ENCODE results near the gene TTC36. TPM values are rescaled to one million over a fixed set of nuclear protein-coding genes. Genes with fewer than 3 reads are reported as not detected.

The TTC36 gene
- total and polyA plus RNA-seq, 2 of the 13 experiments (the other 11 are each of a cell fraction or from before 2014, with no cell fraction given) = 0.13 to 0.40 TPM

DNA sequence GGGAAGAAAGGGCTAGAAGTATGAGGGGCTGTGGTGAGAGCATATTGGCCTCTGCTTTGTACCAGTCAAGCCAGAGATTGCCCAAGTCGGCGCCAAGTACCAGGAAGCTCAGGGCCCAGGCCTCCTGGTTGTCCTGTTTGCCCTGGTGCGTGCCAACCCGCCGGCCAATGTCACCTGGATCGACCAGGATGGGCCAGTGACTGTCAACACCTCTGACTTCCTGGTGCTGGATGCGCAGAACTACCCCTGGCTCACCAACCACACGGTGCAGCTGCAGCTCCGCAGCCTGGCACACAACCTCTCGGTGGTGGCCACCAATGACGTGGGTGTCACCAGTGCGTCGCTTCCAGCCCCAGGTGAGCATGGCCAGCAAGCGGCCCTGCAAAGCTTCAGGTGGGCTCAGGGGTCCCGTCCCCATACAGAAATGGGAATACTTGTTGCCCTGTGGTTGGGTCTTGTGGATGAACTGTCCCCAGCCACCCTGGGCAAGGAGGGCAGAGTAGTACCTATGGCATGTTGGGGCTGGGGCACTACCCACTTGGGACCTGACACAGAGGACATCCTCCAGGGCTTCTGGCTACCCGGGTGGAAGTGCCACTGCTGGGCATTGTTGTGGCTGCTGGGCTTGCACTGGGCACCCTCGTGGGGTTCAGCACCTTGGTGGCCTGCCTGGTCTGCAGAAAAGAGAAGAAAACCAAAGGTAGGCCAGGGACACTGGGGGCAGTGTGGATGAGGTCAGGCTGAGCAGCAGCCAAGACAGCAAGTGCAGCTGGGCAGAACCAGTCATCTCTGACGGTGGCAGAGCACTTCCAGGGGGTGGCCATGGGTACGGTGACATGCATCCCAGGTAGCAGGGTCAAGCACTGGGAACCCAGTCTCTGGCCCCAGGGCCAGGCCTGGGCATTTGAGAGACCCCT lies 5.8 kb downstream of the TTC36 start:
- no TSS peak for BruUV-seq (replicated peaks)
- no peaks in the 10 kb centered on the region for H3K36me3 ChIP-seq (replicated peaks in 1 of 2; ENCODE audit: control insufficient read depth in 1 of 2, insufficient read depth in 2 of 2, low read length in 2 of 2)
- no peak for DNase-seq (ENCODE audit: low spot score)
- CTCF ChIA-PET (ENCODE audit: low intra/inter-chr PET ratio, low total read pairs) = interaction anchor here (1.4 kb wide), 1 partner anchor 33 kb away, joined by 6 read pairs; the partner anchor contains the start of gene IFT46
- no peak overlapping the region for H2AFZ ChIP-seq (ENCODE audit: low read length)
- peak overlapping the region; percentile 63; the same call in 1 of the 2 replicates for H3K4me2 ChIP-seq (ENCODE audit: low read depth, low read length)
- no peaks in the 10 kb centered on the region for H4K20me1 ChIP-seq (ENCODE audit: insufficient read depth, low read length)
- H3K4me1 ChIP-seq (ENCODE audit: insufficient read depth, low read length) = peaks cover 49% of the 10 kb centered on the region
- no peak overlapping the region for H3K9ac ChIP-seq (ENCODE audit: insufficient read depth, low read depth, low read length)
- H3K27ac ChIP-seq (ENCODE audit: extremely low read length, insufficient read depth, low read length) = peak overlapping the region; percentile 42
- H3K27me3 ChIP-seq (ENCODE audit: control insufficient read depth in 1 of 2, insufficient read depth in 2 of 2, low read length in 2 of 2) = no peaks in the 10 kb centered on the region; a peak in 1 of 5 replicates
- H3K9me3 ChIP-seq (ENCODE audit: low read length) = no peaks in the 10 kb centered on the region
- no peak for FAIRE-seq
- WGBS (ENCODE audit: low lambda C conversion rate) = 83% methylated on average over 5 of the region's 19 CpGs
- POLR2A ChIA-PET = interaction anchor here (1.4 kb wide), 1 partner anchor 32 kb away, joined by 3 read pairs; no protein-coding TSS in a partner anchor
- intact Hi-C loops (cut with micrococcal nuclease; ENCODE audit: unreplicated experiment) (no loop called here), in situ Hi-C loops (cut with HindIII; ENCODE audit: extremely low pct_ligation_motif_present, low pct_unique_long_range_greater_than_20kb) (loop anchor here (5.0 kb wide), 1 partner anchor 34 kb away; the partner anchor contains the start of gene IFT46)
- H3K4me3 ChIP-seq (replicated peaks in 1 of 3; ENCODE audit: insufficient read depth in 1 of 3, low read depth in 2 of 3, low read length in 3 of 3) = 0 out of 6 replicates have a peak overlapping the region, but pooled peaks of 1 of the 3 experiments have one; percentile 42
- no peak for ATAC-seq
- no peaks in the 10 kb centered on the region for H3K79me2 ChIP-seq (ENCODE audit: insufficient read depth, low read length)
- TF ChIP-seq HNRNPL (IDR thresholded peaks at IDR 0.05; ENCODE audit: low read depth, low read length) (0 out of 2 replicates have a peak, but pooled peaks have one; percentile 51), ZNF776 (CRISPR knock-in tag; IDR thresholded peaks at IDR 0.05) (0 out of 2 replicates have a peak, but pooled peaks have one; percentile 7), CHCHD3 (CRISPR knock-in tag; IDR thresholded peaks at IDR 0.05) (0 out of 2 replicates have a peak, but pooled peaks have one; percentile 15), MEIS1 (CRISPR knock-in tag; IDR thresholded peaks at IDR 0.05; ENCODE audit: borderline replicate concordance) (no peak)

Data from HepG2 (cell line).